Stimulated activated CD4-positive, alpha-beta T cell treated with anti-CD3 and anti-CD28 coated beads, Interleukin-12 subunit alpha, Interleukin-12 subunit beta, amount 100 ng/mL, for 48 hours (primary cell): Measurements from ENCODE around the gene LYRM7.
"Not testable (repeated sequence)": the region's sequence is repeated elsewhere in the genome, so short reads cannot be mapped to it uniquely, and the experiment has no call there.

Source experiments
- DNase-seq, 3 donors: peaks; one replicate each; pipeline ENCODE4 v3.0.0-alpha.2; 2020; ENCODE audit warnings: low read depth in 2 of 3, low spot score in 1 of 3

The LYRM7 gene

DNA sequence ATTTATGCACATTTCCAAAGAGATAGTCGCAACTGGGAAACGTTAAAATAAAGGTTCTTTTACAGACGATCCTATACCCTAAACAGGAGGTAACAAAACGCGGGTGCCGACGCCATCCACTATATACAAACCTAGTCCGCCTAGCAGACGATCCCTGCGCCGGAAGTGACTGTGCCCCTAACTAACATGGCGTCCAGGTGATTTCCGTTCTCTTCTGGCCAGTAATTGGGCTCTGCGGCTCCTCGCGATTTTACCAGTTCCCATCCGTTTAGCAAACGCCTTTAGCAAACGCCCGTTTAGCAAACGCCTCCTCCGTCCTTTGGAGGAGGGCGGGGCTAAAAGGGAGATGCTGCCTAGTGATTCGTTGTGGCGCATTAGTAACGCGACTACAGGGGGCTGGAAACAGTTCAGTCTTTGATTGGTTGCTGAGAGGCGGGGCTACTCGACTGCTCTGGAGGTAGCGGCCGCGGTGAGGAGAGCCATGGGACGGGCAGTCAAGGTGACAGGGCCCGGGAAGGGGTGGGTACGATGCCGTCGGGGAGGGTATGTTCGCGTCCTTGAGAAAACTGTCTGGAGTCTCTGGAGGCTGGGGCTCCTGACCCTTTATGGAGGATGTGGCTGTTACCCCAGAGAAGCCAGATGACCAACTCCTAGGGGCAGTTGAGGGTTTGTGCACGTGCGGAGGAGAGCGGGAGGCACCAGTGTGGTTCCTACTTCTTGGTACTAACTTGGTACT is at the start of gene LYRM7:
Gene LYRM7, plus strand, starts transcription at position 405 of the 736 bp plus-strand sequence. Its CDS starts 77 bp downstream, at position 482.
- peak; percentile 92 to 94 (median 94) for DNase-seq

- not testable (repeated sequence) for DNase-seq
Observed at GRCh38 chr5:131127244-131127643, 43.5 kb upstream of the LYRM7 start.

DNA sequence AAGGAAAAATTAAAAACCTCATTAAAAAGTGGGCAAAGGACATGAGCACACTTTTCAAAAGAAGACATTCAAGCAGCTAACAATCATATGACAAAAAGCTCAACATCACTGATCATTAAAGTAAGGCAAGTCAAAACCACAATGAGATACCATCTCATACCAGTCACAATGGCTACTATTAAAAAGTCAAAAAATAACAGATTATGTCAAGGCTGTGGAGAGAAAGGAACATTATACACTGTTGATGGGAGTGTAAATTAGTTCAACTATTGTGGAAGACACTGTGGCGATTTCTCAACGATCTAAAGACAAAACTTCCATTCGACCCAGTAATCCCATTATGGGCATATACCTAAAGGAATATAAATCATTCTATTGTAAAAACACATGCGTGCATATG is 41.4 kb upstream of the LYRM7 start:
- no peak for DNase-seq

- DNase-seq: not testable (repeated sequence)
Observed at GRCh38 chr5:131133091-131133490, 37.7 kb upstream of the LYRM7 start.

DNA sequence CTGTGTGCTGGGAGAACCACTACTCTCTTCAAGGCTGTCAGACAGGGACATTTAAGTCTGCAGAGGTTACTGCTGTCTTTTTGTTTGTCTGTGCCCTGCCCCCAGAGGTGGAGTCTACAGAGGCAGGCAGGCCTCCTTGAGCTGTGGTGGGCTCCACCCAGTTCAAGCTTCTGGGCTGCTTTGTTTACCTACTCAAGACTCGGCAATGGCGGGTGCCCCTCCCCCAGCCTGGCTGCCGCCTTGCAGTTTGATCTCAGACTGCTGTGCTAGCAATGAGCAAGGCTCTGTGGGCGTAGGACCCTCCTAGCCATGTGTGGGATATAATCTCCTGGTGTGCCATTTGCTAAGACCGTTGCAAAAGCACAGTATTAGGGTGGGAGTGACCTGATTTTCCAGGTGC is 32.3 kb upstream of the LYRM7 start:
- DNase-seq: not testable (repeated sequence)

GRCh38 chr5:131139321-131139720 is 31.4 kb upstream of the LYRM7 start:
- no peak for DNase-seq

GRCh38 chr5:131142970-131143617 is 27.6 kb upstream of the LYRM7 start:
- DNase-seq: no peak

GRCh38 chr5:131147258-131147657 is 23.5 kb upstream of the LYRM7 start:
- no peak for DNase-seq

GRCh38 chr5:131148835-131149234 is 21.9 kb upstream of the LYRM7 start:
- no peak for DNase-seq

- no peak for DNase-seq
Observed at GRCh38 chr5:131150408-131150807, 20.3 kb upstream of the LYRM7 start.

DNA sequence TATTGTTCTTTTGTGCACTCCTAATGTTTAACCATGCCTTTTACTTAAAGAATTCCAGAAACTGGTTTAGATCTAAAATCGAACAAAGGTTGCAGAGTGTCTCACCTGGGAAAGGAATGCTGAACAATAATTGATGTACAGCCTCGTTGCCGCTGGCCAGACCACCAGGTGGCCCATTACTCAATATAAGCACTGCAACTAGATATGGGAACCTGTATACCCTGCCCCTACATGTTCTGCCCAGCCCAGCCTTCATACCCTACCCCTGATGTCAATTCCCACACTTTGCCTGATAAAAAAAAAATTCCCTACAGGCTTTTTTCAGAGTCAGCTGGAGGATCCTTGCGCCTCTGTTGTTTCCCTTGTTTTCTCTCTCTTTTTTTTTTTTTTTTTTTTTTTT is 19.5 kb upstream of the LYRM7 start:
- DNase-seq: no peak

DNA sequence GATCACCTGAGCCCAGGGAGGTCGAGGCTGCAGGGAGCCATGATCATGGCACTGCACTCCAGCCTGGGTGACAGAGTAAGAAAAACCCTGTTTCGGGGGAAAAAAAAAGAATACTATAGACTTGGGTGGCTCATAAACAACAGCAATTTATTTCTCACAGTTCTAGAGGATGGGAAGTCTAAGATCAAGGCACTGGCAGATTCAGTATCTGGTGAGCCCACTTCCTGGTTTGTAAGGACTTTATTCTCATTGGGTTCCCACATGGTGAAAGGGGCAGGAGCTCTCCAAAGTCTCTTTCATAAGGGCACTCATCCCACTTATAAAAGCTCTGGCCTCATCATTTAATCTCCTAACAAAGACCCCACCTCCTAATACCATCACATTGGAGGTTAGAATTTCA is 14.4 kb upstream of the LYRM7 start:
- no peak for DNase-seq

GRCh38 chr5:131156957-131157356 is 13.8 kb upstream of the LYRM7 start:
- DNase-seq: no peak

GRCh38 chr5:131160134-131160533 is 10.6 kb upstream of the LYRM7 start:
- no peak for DNase-seq

- no peak for DNase-seq
Observed at GRCh38 chr5:131163276-131164119, 7.2 kb upstream of the LYRM7 start.

- DNase-seq: peak; percentile 40 to 57 (median 55)
Observed at GRCh38 chr5:131164191-131165118, 6.3 kb upstream of the LYRM7 start.

DNA sequence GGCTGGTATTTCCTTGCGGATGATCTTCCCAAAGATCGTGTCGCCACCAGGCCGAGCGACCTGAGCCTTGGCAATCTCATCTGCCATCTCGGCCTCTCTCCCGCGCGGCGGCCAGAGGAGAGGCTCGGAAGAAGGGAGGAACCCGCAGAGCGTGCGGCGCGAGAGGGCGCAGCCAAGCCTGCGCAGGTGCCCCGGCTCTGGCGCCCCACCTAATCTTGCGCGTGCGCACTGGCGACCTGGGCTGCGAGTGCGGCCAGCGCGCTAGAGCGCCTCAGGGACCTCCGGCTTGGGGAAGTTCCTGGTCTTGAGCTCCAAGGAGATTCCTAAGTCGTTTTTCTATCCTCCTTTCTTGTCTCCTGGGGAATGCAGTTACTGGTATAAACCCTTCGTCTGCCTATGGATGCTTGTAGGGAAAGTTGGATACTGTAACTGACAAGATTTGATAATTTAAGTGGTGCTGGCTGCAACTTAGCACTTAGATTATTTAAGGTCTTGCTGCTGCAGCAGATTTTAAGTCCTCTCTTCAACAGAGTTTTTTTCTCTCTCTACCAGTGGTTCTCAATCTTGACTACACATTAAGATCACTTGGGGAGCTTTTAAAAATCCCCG is 5.5 kb upstream of the LYRM7 start, which contains the start of gene HINT1:
Gene HINT1, minus strand, starts transcription at position 138 of the 609 bp plus-strand sequence. Its CDS starts 51 bp downstream, at position 87.
- DNase-seq: peak; percentile 84 to 93 (median 87)

DNA sequence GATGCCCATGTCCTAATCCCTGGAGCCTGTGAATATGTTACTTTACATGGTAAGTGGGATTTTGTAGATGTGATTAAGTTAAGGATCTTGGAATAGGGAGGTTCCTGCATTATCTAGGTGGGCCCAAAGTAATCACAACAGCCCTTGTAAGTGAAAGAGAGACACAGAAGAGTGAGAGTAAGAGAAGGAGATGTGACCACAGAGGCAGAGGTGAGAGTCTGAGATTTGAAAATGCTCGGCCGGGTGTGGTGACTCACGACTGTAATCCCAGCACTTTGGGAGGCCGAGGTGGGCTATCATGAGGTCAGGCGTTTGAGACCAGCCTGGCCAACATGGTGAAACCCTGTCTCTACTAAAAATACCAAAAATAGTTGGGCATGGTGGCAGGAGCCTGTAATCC is 3.1 kb upstream of the LYRM7 start:
- no peak for DNase-seq

DNA sequence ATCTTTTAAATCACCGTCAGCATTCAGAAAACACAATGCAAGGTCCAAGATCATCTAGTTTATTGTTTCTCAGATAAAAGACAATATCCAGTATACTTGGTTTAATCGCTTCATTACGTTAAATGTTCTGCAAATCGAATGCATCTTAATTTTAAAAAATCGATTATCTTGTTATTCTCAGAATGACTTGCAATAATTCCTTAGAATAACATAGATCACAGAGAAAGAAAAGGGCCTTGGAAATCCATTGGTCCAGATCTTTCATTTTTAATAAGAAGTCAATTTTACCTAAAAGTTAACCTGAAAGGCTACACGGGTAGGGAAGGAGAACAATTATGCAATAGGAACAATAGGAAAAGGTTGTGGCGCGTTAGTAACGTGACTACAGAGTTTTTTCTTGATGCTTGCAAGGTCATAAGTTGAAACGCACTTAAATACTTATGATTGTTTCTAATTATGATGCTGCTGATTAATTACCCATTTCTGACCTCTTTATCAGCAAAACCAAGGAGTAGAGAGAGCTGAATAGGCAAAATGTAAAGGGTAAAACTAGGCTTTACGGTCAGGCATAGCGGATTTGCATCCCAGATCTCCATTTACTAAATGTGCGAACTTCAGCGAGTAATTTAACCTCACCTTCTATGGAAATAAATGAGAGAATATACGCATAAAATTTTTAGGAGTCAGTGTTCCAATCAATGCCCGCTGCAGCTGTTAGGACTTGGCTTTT is 769 bp upstream of the LYRM7 start:
- no peak for DNase-seq
